ENCODE data around the gene ATP5F1E. TPM values are rescaled to one million over a fixed set of nuclear protein-coding genes. Genes with fewer than 3 reads are reported as not detected.

The ATP5F1E gene
- total RNA-seq, 4 donors from 2014 or later, result 11.6 to 35.5 (median 26.0) TPM

GRCh38 chr20:59040667-59041066, 8.5 kb upstream of the ATP5F1E start:
- peaks cover 12 to 50% (median 20%) of the 10 kb centered on the region in 3 donors for H3K4me1 ChIP-seq
- no peaks in the 10 kb centered on the region for H3K9me3 ChIP-seq
- 86 to 91% methylated on average over 5 of the region's 5 CpGs for WGBS, 2 donors
- DNase-seq, result no peak
- H3K27me3 ChIP-seq, result no peaks in the 10 kb centered on the region
- TF ChIP-seq CTCF (IDR thresholded peaks at IDR 0.05) (no peak), POLR2A (IDR thresholded peaks at IDR 0.05) (no peak)
- H3K27ac ChIP-seq, result peak overlapping the region in 1 of 4 donors; percentile 15
- intact Hi-C loops (cut with DNase I), result no loop called here
- peak overlapping the region in 1 of 4 donors; percentile 73 for H3K4me3 ChIP-seq
- peaks cover 5 to 28% (median 22%) of the 10 kb centered on the region in 3 donors for H3K36me3 ChIP-seq

DNA sequence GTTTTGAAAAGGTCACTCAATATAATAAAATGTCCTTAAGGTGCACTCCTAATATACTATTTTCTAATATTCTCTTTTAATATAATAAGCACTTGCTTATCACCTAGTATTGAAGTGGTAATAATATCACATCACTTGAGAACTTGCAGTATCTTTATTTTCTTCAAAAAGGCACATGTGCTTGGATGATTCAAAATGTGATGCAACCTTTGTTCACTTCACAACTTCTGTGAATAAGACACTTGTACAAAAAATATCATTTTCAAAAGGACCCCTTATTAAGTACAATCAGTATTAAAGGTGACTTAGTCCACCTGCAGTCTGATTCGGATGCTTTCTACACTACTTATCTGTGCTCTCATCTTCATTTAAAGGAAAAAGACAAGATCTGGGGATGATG, 7.1 kb upstream of the ATP5F1E start:
- Histone ChIP-seq H3K27ac (no peak overlapping the region), H3K27me3 (no peaks in the 10 kb centered on the region), H3K4me1 (peaks cover 12 to 49% (median 20%) of the 10 kb centered on the region in 3 donors), H3K36me3 (peaks cover 10 to 42% (median 25%) of the 10 kb centered on the region in 3 donors), H3K4me3 (no peak overlapping the region), H3K9me3 (no peaks in the 10 kb centered on the region)
- intact Hi-C loops (cut with DNase I), result loop anchor here (10.0 kb wide), 1 partner anchor 144 kb away; no protein-coding TSS in a partner anchor
- WGBS, 2 donors, result 61 to 63% methylated on average over 1 of the region's 1 CpG
- no peak for DNase-seq
- TF ChIP-seq POLR2A (IDR thresholded peaks at IDR 0.05) (no peak), CTCF (IDR thresholded peaks at IDR 0.05) (no peak)

GRCh38 chr20:59037386-59037785, 5.3 kb upstream of the ATP5F1E start:
- WGBS, 2 donors, result 88 to 93% methylated on average over 12 of the region's 12 CpGs
- Histone ChIP-seq H3K27me3 (no peaks in the 10 kb centered on the region), H3K9me3 (no peaks in the 10 kb centered on the region), H3K4me3 (no peak overlapping the region), H3K4me1 (peaks cover 9 to 42% (median 13%) of the 10 kb centered on the region in 3 donors), H3K36me3 (peaks cover 10 to 49% (median 25%) of the 10 kb centered on the region in 3 donors), H3K27ac (no peak overlapping the region)
- TF ChIP-seq CTCF (IDR thresholded peaks at IDR 0.05), result no peak
- TF ChIP-seq POLR2A (IDR thresholded peaks at IDR 0.05), result no peak
- intact Hi-C loops (cut with DNase I), result loop anchor here (10.0 kb wide), 1 partner anchor 143 kb away; no protein-coding TSS in a partner anchor
- DNase-seq, result no peak

- TF ChIP-seq CTCF (IDR thresholded peaks at IDR 0.05), result no peak
- no peak for TF ChIP-seq POLR2A (IDR thresholded peaks at IDR 0.05)
Observed at GRCh38 chr20:59035381-59035780, 3.2 kb upstream of the ATP5F1E start.

DNA sequence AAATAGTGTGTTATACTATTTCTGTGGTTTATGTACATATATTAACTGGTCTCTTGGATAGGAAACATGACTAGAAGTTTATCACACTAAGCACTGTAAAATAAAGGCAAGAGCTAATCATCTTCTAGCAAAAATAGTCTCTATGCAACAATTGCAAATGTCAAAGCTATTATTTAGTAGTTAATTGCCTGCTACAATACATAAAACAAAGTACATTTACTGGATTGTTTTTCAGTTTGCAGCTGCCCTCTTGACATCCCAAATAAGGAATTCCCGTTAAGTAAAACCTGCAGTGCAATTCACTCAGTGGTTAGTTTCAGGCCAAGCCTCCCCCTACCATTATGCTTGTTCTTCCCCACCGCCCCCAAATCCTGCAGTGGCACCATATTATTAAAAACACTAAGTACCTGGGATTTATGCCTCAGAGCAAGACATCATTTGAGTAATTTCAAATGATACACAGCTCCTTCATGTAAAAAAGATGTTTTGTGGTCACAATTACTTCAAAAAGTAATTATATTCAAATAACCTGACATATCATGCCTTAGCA, 1.6 kb upstream of the ATP5F1E start:
- peaks cover 20 to 40% (median 24%) of the 10 kb centered on the region in 3 donors for H3K4me1 ChIP-seq
- H3K9me3 ChIP-seq, result no peaks in the 10 kb centered on the region
- no peak for DNase-seq
- WGBS, 2 donors, result 80 to 87% methylated on average over 2 of the region's 2 CpGs
- intact Hi-C loops (cut with DNase I), result loop anchor here (10.0 kb wide), 1 partner anchor 139 kb away; no protein-coding TSS in a partner anchor
- H3K27ac ChIP-seq, result no peak overlapping the region
- no peaks in the 10 kb centered on the region for H3K27me3 ChIP-seq
- TF ChIP-seq CTCF (IDR thresholded peaks at IDR 0.05) (no peak), POLR2A (IDR thresholded peaks at IDR 0.05) (no peak)
- peaks cover 10 to 66% (median 28%) of the 10 kb centered on the region in 3 donors for H3K36me3 ChIP-seq
- no peak overlapping the region for H3K4me3 ChIP-seq

More at GRCh38 chr20:59035381-59035780, 3.2 kb upstream of the ATP5F1E start:
- H3K4me3 ChIP-seq, result no peak overlapping the region
- H3K27ac ChIP-seq, result no peak overlapping the region
- no peaks in the 10 kb centered on the region for H3K27me3 ChIP-seq
- WGBS, 2 donors, result 91 to 100% methylated on average over 3 of the region's 3 CpGs
- DNase-seq, result no peak
- peaks cover 10 to 49% (median 25%) of the 10 kb centered on the region in 3 donors for H3K36me3 ChIP-seq
- intact Hi-C loops (cut with DNase I), result loop anchor here (10.0 kb wide), 1 partner anchor 141 kb away; no protein-coding TSS in a partner anchor
- H3K4me1 ChIP-seq, result peaks cover 7 to 40% (median 13%) of the 10 kb centered on the region in 3 donors
- H3K9me3 ChIP-seq, result no peaks in the 10 kb centered on the region

Data from esophagus squamous epithelium (tissue), 5 donors.